Fibroblast of the aortic adventitia (primary cell): Measurements from ENCODE around the gene DCDC2. TPM values are rescaled to one million over a fixed set of nuclear protein-coding genes. Genes with fewer than 3 reads are reported as not detected.

ENCODE experiments used
- DNase-seq: peaks from one replicate; pipeline ENCODE4 v3.0.0-alpha.2; 2010; ENCODE audit warnings: low read depth
- H3K4me3 ChIP-seq: 2 replicates; pipeline ENCODE4 v1.5.1; 2011; ENCODE audit warnings: low read depth, mild to moderate bottlenecking, control low read depth, low read length, moderate library complexity
- CTCF ChIP-seq: IDR thresholded peaks from 2 replicates; pipeline ENCODE4 v1.5.1; 2011; ENCODE audit warnings: mild to moderate bottlenecking, low read length, control low read depth, inconsistent platforms; ENCODE audit not compliant: insufficient read depth
- total RNA-seq: library from RNA; depleted of rRNA; stranded (reverse); fragments of >200 nt; gene quantifications from 2 replicates; pipeline ENCODE4 v1.2.3, GENCODE V29; 2012; ENCODE audit warnings: low replicate concordance

The DCDC2 gene
- total RNA-seq, 1 donor, result not detected

GRCh38 chr6:24334285-24334684, 23.6 kb downstream of the DCDC2 start:
- DNase-seq, result no peak
- no peak for TF ChIP-seq CTCF

GRCh38 chr6:24332317-24332716, 25.5 kb downstream of the DCDC2 start:
- DNase-seq, result no peak
- TF ChIP-seq CTCF, result no peak
- H3K4me3 ChIP-seq, result no peak overlapping the region

More at GRCh38 chr6:24334285-24334684, 23.6 kb downstream of the DCDC2 start:
- H3K4me3 ChIP-seq, result no peak overlapping the region

GRCh38 chr6:24330137-24330732, 27.6 kb downstream of the DCDC2 start:
- H3K4me3 ChIP-seq, result no peak overlapping the region

GRCh38 chr6:24329451-24329850, 28.4 kb downstream of the DCDC2 start:
- DNase-seq, result no peak
- H3K4me3 ChIP-seq, result no peak overlapping the region
- no peak for TF ChIP-seq CTCF

More at GRCh38 chr6:24330137-24330732, 27.6 kb downstream of the DCDC2 start:
- TF ChIP-seq CTCF, result no peak
- no peak for DNase-seq

- DNase-seq, result no peak
- no peak for TF ChIP-seq CTCF
These were observed 28.8 kb downstream of the DCDC2 start for GRCh38 chr6:24329022-24329421.

GRCh38 chr6:24327756-24328155, 30.1 kb downstream of the DCDC2 start:
- no peak for DNase-seq
- no peak overlapping the region for H3K4me3 ChIP-seq
- TF ChIP-seq CTCF, result no peak

More at GRCh38 chr6:24329022-24329421, 28.8 kb downstream of the DCDC2 start:
- no peak overlapping the region for H3K4me3 ChIP-seq

GRCh38 chr6:24325978-24326377, 31.9 kb downstream of the DCDC2 start:
- no peak for DNase-seq
- H3K4me3 ChIP-seq, result no peak overlapping the region
- no peak for TF ChIP-seq CTCF
